Upper lobe of left lung (tissue), 6 donors: ENCODE data around the gene SYT7. TPM values are rescaled to one million over a fixed set of nuclear protein-coding genes. Genes with fewer than 3 reads are reported as not detected.

Experiments used
- ATAC-seq, 2 donors: fragments of 200-7000 bp; cut with Tn5 transposase; one replicate each; pipeline ENCODE4 v1.9.1; 2022; ENCODE audit warnings: mild to moderate bottlenecking in 2 of 2, moderate library complexity in 2 of 2; ENCODE audit not compliant: low FRiP score in 2 of 2
- DNase-seq, 2 donors: peaks; one replicate each; pipeline ENCODE4 v3.0.0-alpha.2; 2019 to 2020
- H3K27ac ChIP-seq, 4 donors: fragments of 200-600 bp; sonication (generic); one replicate each; pipeline ENCODE4 v1.5.1; 2016 to 2019
- H3K27me3 ChIP-seq, 4 donors: fragments of 200-600 bp; sonication (generic); one replicate each; pipeline ENCODE4 v1.5.1; 2017 to 2019
- H3K36me3 ChIP-seq, 4 donors: fragments of 200-600 bp; sonication (generic); one replicate each; pipeline ENCODE4 v1.5.1; 2016 to 2019
- H3K4me1 ChIP-seq, 4 donors: fragments of 200-600 bp; sonication (generic); one replicate each; pipeline ENCODE4 v1.5.1; 2018 to 2019
- H3K4me3 ChIP-seq, 4 donors: fragments of 200-600 bp; sonication (generic); one replicate each; pipeline ENCODE4 v1.5.1; 2017 to 2019; ENCODE audit warnings: mild to moderate bottlenecking in 2 of 4, moderate library complexity in 1 of 4
- H3K9me3 ChIP-seq, 4 donors: fragments of 200-600 bp; sonication (generic); one replicate each; pipeline ENCODE4 v1.5.1; 2018 to 2019
- EP300 ChIP-seq, 4 donors: sonication (generic); formaldehyde crosslinking; IDR thresholded peaks; one replicate each; pipeline ENCODE4 v1.5.1; 2017; ENCODE audit warnings: antibody characterized with exemption in 4 of 4, control low read depth in 2 of 4
- POLR2A ChIP-seq, 4 donors: fragments of 450-650 bp; IDR thresholded peaks; one replicate each; pipeline ENCODE4 v1.5.1; 2016 to 2017; ENCODE audit warnings: antibody characterized with exemption in 4 of 4, mild to moderate bottlenecking in 2 of 4
- POLR2AphosphoS5 ChIP-seq, 2 donors: sonication (generic); formaldehyde crosslinking; IDR thresholded peaks; one replicate each; pipeline ENCODE4 v1.5.1; 2017; ENCODE audit warnings: antibody characterized with exemption in 2 of 2
- WGBS, 2 donors: methylation state at CpG; one replicate each; pipeline ENCODE4 v1.1.5; 2017 to 2018; 5-methylcytosine and 5-hydroxymethylcytosine counted together
- total RNA-seq, 6 donors: library from RNA; depleted of rRNA in 4 of 6; stranded (reverse); fragments of >200 nt in 4 of 6; gene quantifications; one replicate each; pipeline versions ENCODE4 v1.1.0 to v1.2.1, GENCODE V29; 2016 to 2021
- TF ChIP-seq, protein P1 (sequence below), 6 experiments: fragments of 450-650 bp in 4 of 6; fragments of 200-600 bp in 2 of 6; sonication (generic) in 2 of 6; IDR thresholded peaks; one replicate each; pipeline ENCODE4 v1.5.1; 2016 to 2019; ENCODE audit warnings: antibody characterized with exemption in 6 of 6
- donor health status: DM: no; HTN: no; CAD: no; lungs with moderate emphysema.
- donor health status: DM: no; HTN: yes; CAD: no; lungs with severe emphysema.

SYT7 gene
- total RNA-seq, 6 donors from 2014 or later: 2.1 to 7.3 (median 4.9) TPM

GRCh38 chr11:61592176-61592575 lies 11.3 kb upstream of the SYT7 start:
- Histone ChIP-seq H3K4me3 (no peak overlapping the region), H3K36me3 (no peaks in the 10 kb centered on the region), H3K9me3 (no peaks in the 10 kb centered on the region), H3K4me1 (peaks cover 17 to 38% (median 28%) of the 10 kb centered on the region in 4 donors), H3K27ac (no peak overlapping the region), H3K27me3 (no peaks in the 10 kb centered on the region)
- ATAC-seq (no peak), DNase-seq (no peak)
- WGBS, 2 donors: 83 to 91% methylated on average over 7 of the region's 7 CpGs
- TF ChIP-seq EP300 (IDR thresholded peaks at IDR 0.05) (no peak), POLR2AphosphoS5 (IDR thresholded peaks at IDR 0.05) (no peak), POLR2A (IDR thresholded peaks at IDR 0.05) (no peak)
- TF ChIP-seq, protein P1, sequence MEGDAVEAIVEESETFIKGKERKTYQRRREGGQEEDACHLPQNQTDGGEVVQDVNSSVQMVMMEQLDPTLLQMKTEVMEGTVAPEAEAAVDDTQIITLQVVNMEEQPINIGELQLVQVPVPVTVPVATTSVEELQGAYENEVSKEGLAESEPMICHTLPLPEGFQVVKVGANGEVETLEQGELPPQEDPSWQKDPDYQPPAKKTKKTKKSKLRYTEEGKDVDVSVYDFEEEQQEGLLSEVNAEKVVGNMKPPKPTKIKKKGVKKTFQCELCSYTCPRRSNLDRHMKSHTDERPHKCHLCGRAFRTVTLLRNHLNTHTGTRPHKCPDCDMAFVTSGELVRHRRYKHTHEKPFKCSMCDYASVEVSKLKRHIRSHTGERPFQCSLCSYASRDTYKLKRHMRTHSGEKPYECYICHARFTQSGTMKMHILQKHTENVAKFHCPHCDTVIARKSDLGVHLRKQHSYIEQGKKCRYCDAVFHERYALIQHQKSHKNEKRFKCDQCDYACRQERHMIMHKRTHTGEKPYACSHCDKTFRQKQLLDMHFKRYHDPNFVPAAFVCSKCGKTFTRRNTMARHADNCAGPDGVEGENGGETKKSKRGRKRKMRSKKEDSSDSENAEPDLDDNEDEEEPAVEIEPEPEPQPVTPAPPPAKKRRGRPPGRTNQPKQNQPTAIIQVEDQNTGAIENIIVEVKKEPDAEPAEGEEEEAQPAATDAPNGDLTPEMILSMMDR (IDR thresholded peaks at IDR 0.05): no peak

DNA sequence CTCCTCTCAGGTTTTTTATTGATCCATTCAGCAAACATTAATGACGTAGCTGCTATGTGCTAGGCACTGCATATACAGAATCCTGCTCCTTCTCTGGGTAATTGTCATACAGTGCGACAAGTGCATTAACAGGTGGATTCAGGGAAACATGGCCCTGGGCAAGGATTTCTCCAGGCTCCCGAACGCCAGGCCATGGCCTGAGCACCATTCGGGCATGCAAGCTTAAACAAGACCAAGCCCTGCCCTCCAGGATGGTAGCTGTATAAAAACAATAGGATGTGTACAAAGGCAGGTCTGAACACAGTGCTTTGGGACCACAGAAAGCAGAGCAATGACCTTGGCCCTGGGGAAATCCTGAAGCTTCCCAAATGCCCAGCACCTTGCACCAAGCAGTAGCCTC lies 9.1 kb upstream of the SYT7 start:
- ATAC-seq: no peak
- Histone ChIP-seq H3K9me3 (no peaks in the 10 kb centered on the region), H3K4me1 (peaks cover 22 to 34% (median 25%) of the 10 kb centered on the region in 4 donors), H3K36me3 (no peaks in the 10 kb centered on the region), H3K27me3 (no peaks in the 10 kb centered on the region), H3K4me3 (no peak overlapping the region), H3K27ac (no peak overlapping the region)
- no peak for TF ChIP-seq POLR2AphosphoS5 (IDR thresholded peaks at IDR 0.05)
- DNase-seq: no peak
- WGBS, 2 donors: 91 to 98% methylated on average over 5 of the region's 5 CpGs

- Histone ChIP-seq H3K4me1 (peaks cover 21 to 25% (median 22%) of the 10 kb centered on the region in 4 donors), H3K27me3 (no peaks in the 10 kb centered on the region), H3K4me3 (peak overlapping the region in 3 of 4 donors; percentile 41 to 62 (median 61)), H3K27ac (no peak overlapping the region), H3K36me3 (no peaks in the 10 kb centered on the region), H3K9me3 (no peaks in the 10 kb centered on the region)
- TF ChIP-seq, protein P1 (IDR thresholded peaks at IDR 0.05): no peak
- TF ChIP-seq POLR2A (IDR thresholded peaks at IDR 0.05): no peak
- TF ChIP-seq EP300 (IDR thresholded peaks at IDR 0.05): no peak
- no peak for TF ChIP-seq POLR2AphosphoS5 (IDR thresholded peaks at IDR 0.05)
- 41 to 49% methylated on average over 10 of the region's 10 CpGs for WGBS, 2 donors
- ATAC-seq (peak in 1 of 2 donors; percentile 78), DNase-seq (no peak)
Observed at GRCh38 chr11:61588728-61589191, 7.9 kb upstream of the SYT7 start.

DNA sequence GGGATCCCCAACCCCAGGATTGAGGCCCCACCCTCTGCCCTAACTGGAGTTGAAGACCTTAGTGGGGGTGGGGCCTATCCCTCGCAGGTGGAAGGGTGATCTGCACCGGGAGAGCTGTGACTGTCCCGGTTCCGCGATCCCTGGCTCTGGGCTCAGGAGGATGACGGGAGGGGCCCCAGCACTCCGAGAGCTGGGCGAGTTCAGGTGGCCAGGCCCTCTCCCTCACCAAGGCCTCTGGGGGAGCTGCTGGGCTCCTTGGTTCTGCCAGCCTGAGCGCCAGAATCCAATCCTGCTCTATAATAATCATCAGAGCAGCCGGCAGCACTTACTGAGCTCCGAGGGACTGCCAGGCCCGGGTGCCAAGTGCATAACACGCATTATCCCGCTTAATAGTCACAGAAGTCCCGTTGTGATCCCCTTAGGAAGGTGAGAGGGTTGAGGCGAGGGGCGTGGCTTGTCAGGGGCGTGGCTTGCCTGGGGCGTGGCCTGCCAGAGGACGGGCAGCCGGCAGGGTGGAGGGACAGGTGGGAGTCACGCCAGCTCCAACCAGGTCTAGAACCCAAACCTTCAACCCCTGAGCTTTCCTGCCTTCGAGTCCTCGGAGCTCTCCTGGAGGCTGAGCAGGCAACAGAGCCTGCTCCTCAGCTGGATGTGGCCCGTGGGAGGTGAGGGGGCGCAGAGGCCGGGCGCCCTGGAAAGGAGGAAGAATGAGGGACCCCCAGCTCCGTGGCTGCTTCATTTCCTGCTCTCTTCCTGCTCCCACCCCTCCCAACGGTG lies 7.3 kb upstream of the SYT7 start:
- H3K27me3 ChIP-seq: no peaks in the 10 kb centered on the region
- peak; percentile 56 to 61 for ATAC-seq
- peak overlapping the region; percentile 46 to 74 (median 61) for H3K27ac ChIP-seq
- DNase-seq: peak; percentile 75 to 94
- H3K9me3 ChIP-seq: no peaks in the 10 kb centered on the region
- H3K4me3 ChIP-seq: peak overlapping the region; percentile 41 to 62 (median 51)
- WGBS, 2 donors: 4 to 11% methylated on average over 8 to 20 of the region's 30 CpGs
- H3K36me3 ChIP-seq: no peaks in the 10 kb centered on the region
- peaks cover 21 to 25% (median 22%) of the 10 kb centered on the region in 4 donors for H3K4me1 ChIP-seq
- TF ChIP-seq, protein P1 (IDR thresholded peaks at IDR 0.05): peak in 3 of 6 experiments; percentile 7 to 30 (median 10)
- TF ChIP-seq POLR2AphosphoS5 (IDR thresholded peaks at IDR 0.05) (no peak), POLR2A (IDR thresholded peaks at IDR 0.05) (no peak), EP300 (IDR thresholded peaks at IDR 0.05) (no peak)

DNA sequence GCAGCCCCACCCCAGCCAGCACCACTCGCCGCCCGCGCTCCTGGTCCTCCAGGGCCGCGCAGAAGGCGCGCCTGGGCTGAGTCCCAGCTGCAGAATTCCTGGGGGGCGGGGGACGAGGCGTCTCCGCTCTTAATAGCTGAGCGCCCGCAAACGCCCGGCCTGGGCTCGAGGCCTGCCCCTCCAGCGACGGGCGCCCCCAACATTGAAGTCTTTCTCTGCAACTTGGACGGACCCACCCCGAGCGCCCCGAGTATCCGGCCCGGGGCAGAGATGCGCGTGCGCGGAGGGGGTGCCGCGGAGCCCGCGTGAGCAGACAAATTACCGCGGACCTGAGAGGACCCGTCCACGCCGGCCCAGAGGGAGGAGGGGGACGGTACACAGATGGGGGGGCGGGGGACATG lies 6.7 kb upstream of the SYT7 start:
- Histone ChIP-seq H3K27ac (peak overlapping the region; percentile 46 to 74 (median 61)), H3K4me3 (peak overlapping the region; percentile 41 to 62 (median 51)), H3K36me3 (no peaks in the 10 kb centered on the region), H3K9me3 (no peaks in the 10 kb centered on the region), H3K27me3 (no peaks in the 10 kb centered on the region), H3K4me1 (peaks cover 21 to 25% (median 22%) of the 10 kb centered on the region in 4 donors)
- DNase-seq (peak; percentile 65 to 91), ATAC-seq (peak; percentile 68 to 80)
- TF ChIP-seq POLR2AphosphoS5 (IDR thresholded peaks at IDR 0.05): no peak
- TF ChIP-seq EP300 (IDR thresholded peaks at IDR 0.05): no peak
- TF ChIP-seq POLR2A (IDR thresholded peaks at IDR 0.05): no peak
- TF ChIP-seq, protein P1 (IDR thresholded peaks at IDR 0.05): no peak
- 2% methylated on average over 25 of the region's 41 CpGs; no CpG with 5 or more reads in 1 of the 2 donors for WGBS, 2 donors
